Measurements from ENCODE around the gene FRS2. TPM values are rescaled to one million over a fixed set of nuclear protein-coding genes. Genes with fewer than 3 reads are reported as not detected.
A peak's percentile ranks its signal among the peaks of the same experiment; 100 is the strongest.

The FRS2 gene
- total RNA-seq, 5 donors from 2014 or later (not counting 1 experiment from before 2014, with no cell fraction given), result 22.0 to 30.2 (median 26.2) TPM

DNA sequence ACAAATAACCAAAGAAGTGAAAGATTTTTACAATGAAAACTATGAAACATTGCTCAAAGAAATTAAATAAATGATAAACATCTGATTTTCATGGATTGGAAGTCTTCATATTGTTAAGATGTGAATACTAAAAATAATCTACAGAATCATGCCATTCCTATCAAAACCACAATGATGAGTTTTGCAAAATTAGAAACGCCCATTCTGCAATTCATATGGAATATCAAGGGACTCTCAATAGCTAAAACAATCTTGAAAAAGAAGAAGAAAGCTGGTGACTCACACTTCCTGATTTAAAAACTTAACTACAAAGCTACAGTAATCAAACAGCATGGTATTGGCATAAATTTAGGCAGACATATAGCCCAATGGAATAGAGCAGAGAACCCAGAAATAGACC is 74.9 kb downstream of the FRS2 start:
- H3K27me3 Mint-ChIP-seq, result no peaks in the 10 kb centered on the region
- H3K4me3 Mint-ChIP-seq, result no peak overlapping the region
- ATAC-seq (replicated peaks in 1 of 4) (no peak), DNase-seq (no peak)
- Histone ChIP-seq H3K27ac (ENCODE audit: low read length) (no peak overlapping the region), H3K9me3 (peaks cover 3% of the 10 kb centered on the region), H3K4me3 (ENCODE audit: control insufficient read depth in 1 of 2, extremely low read depth in 1 of 2, low read length in 1 of 2) (no peak overlapping the region), H3K36me3 (ENCODE audit: control insufficient read depth in 2 of 2, extremely low read depth in 1 of 2, insufficient read depth in 1 of 2, low read length in 1 of 2) (peaks cover 0 to 4% of the 10 kb centered on the region in 2 donors), H3K4me1 (ENCODE audit: control insufficient read depth in 1 of 2, extremely low read depth in 1 of 2, insufficient read depth in 2 of 2, low read length in 2 of 2) (no peaks in the 10 kb centered on the region), H3K27me3 (replicated peaks in 1 of 2; ENCODE audit: control insufficient read depth in 2 of 2, extremely low read depth in 1 of 2, insufficient read depth in 2 of 2, low read length in 1 of 2) (no peaks in the 10 kb centered on the region)
- peaks cover 19% of the 10 kb centered on the region for H3K36me3 Mint-ChIP-seq
- POLR2A ChIA-PET, result no interaction called here
- CTCF ChIA-PET, result no interaction called here
- H3K27ac Mint-ChIP-seq, result no peak overlapping the region
- no CpG with 5 or more reads among the region's 1 CpG for WGBS (ENCODE audit: insufficient coverage)
- peaks cover 6 to 10% (median 7%) of the 10 kb centered on the region in 3 donors for H3K9me3 Mint-ChIP-seq
- H3K4me1 Mint-ChIP-seq, result peaks cover 0 to 7% (median 0%) of the 10 kb centered on the region in 3 donors

DNA sequence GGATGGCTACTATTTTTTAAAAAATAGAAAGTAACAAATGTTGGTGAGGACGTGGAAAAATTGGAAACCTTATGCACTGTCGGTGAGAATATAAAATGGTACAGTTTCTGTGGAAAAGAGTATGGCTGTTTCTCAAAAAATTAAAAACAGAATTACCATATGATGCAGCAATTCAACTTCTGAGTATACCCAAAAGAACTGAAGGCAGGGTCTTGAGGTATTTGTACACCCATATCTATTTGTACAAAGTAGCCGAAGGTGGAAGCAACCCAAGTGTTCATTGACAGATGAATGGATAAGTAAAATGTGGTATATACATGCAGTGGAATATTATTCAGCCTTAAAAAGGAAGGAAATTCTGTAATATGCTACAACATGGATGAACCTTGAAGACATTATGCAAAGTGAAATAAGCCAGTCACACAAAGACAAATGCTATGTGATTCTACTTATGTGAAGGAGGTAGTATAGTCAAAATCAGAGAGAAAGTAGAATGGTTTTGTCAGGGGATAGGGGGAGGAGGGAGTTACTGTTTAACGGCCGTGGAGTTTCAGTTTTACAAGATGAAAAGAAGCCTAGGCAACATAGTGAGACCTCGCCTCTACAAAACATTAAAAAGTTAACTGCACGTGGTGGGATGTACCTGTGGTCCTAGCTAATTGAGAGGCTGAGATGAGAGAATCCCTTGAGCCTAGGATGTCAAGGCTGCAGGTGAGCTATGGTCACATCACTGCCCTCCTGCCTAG is 76.7 kb downstream of the FRS2 start:
- H3K4me1 Mint-ChIP-seq, result peaks cover 0 to 7% (median 0%) of the 10 kb centered on the region in 3 donors
- CTCF ChIA-PET, result no interaction called here

DNA sequence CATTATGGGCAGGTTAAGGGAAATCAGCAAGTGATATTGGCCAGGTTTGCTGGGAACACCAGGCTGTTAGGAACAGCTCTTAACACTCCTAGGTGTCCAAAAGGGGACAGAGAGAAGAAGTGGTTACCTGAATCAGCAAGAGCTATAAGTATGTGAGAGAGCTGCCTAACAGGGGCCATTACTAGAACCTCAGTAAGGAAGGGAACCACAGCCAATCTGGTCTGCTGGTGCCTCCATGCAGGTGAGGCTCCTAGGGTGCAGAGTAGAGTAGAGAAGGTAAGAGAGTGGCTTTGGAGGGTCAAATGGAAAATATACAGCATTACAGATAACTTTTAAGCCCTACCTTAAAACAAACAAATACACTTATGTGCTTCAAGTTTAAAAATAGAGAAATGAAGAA is 78.5 kb downstream of the FRS2 start:
- Mint-ChIP-seq H3K27ac (peak overlapping the region in 1 of 2 donors; percentile 28), H3K4me3 (no peak overlapping the region), H3K27me3 (no peaks in the 10 kb centered on the region), H3K4me1 (peaks cover 0 to 7% (median 0%) of the 10 kb centered on the region in 3 donors), H3K9me3 (peaks cover under 1 to 4% (median 1%) of the 10 kb centered on the region in 3 donors), H3K36me3 (peaks cover 16% of the 10 kb centered on the region)
- Histone ChIP-seq H3K4me3 (ENCODE audit: control insufficient read depth in 1 of 2, extremely low read depth in 1 of 2, low read length in 1 of 2) (no peak overlapping the region), H3K4me1 (ENCODE audit: control insufficient read depth in 1 of 2, extremely low read depth in 1 of 2, insufficient read depth in 2 of 2, low read length in 2 of 2) (no peaks in the 10 kb centered on the region), H3K27me3 (replicated peaks in 1 of 2; ENCODE audit: control insufficient read depth in 2 of 2, extremely low read depth in 1 of 2, insufficient read depth in 2 of 2, low read length in 1 of 2) (no peaks in the 10 kb centered on the region), H3K27ac (ENCODE audit: low read length) (no peak overlapping the region), H3K36me3 (ENCODE audit: control insufficient read depth in 2 of 2, extremely low read depth in 1 of 2, insufficient read depth in 1 of 2, low read length in 1 of 2) (no peaks in the 10 kb centered on the region), H3K9me3 (no peaks in the 10 kb centered on the region)
- ChIA-PET CTCF (interaction anchor here in 1 of 2 donors (0.6 to 0.9 kb wide), 2 partner anchors 192 to 260 kb away, joined by 3 read pairs; no protein-coding TSS in a partner anchor), POLR2A (no interaction called here)
- DNase-seq, result no peak
- ATAC-seq (replicated peaks in 1 of 4), result no peak

More for the DNA sequence above, 76.7 kb downstream of the FRS2 start:
- ATAC-seq (replicated peaks in 1 of 4) (no peak), DNase-seq (no peak)
- Mint-ChIP-seq H3K36me3 (peaks cover 23% of the 10 kb centered on the region), H3K4me3 (no peak overlapping the region), H3K9me3 (peaks cover 6 to 10% (median 7%) of the 10 kb centered on the region in 3 donors), H3K27me3 (no peaks in the 10 kb centered on the region), H3K27ac (no peak overlapping the region)
- Histone ChIP-seq H3K36me3 (ENCODE audit: control insufficient read depth in 2 of 2, extremely low read depth in 1 of 2, insufficient read depth in 1 of 2, low read length in 1 of 2) (no peaks in the 10 kb centered on the region), H3K27me3 (replicated peaks in 1 of 2; ENCODE audit: control insufficient read depth in 2 of 2, extremely low read depth in 1 of 2, insufficient read depth in 2 of 2, low read length in 1 of 2) (no peaks in the 10 kb centered on the region), H3K9me3 (peaks cover 3% of the 10 kb centered on the region), H3K4me1 (ENCODE audit: control insufficient read depth in 1 of 2, extremely low read depth in 1 of 2, insufficient read depth in 2 of 2, low read length in 2 of 2) (no peaks in the 10 kb centered on the region), H3K27ac (ENCODE audit: low read length) (no peak overlapping the region), H3K4me3 (ENCODE audit: control insufficient read depth in 1 of 2, extremely low read depth in 1 of 2, low read length in 1 of 2) (no peak overlapping the region)
- POLR2A ChIA-PET, result no interaction called here
- 79% methylated on average over 2 of the region's 7 CpGs for WGBS (ENCODE audit: insufficient coverage)

DNA sequence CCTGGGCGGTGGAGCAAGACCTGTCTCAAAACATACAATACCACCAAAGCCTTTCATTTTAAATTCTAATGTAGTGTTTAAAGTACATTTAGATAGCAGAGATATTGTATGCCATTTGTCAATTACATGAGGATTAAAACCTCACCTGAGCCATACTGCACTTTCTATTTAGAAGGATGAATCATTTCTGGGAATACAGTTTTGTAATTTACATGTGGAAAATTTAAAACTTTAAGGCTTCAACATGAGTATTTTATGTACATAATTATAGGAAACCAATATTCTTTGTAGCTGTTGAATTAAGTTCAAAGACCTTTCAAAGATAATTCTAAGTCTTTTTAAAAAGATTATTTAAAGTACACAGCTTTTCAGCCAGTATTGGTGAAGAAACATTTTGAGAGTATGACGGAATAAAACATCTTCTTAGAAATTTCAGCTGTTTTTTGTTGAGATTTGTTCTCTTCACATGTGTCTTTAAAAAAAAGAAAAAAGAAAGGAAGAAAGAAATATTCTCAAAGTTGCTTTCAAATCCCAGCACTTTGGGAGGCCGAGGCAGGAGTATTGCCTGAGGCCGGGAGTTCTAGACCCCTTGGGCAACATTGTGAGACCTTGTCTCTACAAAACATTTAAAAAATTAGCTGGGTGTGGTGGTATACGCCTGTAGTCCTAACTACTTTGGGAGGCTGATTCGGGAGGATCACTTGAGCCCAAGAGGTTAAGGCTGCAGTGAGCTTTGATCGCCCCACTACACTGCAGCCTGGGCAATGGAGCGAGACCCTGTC is 80.6 kb downstream of the FRS2 start:
- Histone ChIP-seq H3K27ac (ENCODE audit: low read length) (no peak overlapping the region), H3K36me3 (ENCODE audit: control insufficient read depth in 2 of 2, extremely low read depth in 1 of 2, insufficient read depth in 1 of 2, low read length in 1 of 2) (no peaks in the 10 kb centered on the region), H3K27me3 (replicated peaks in 1 of 2; ENCODE audit: control insufficient read depth in 2 of 2, extremely low read depth in 1 of 2, insufficient read depth in 2 of 2, low read length in 1 of 2) (no peaks in the 10 kb centered on the region), H3K9me3 (no peaks in the 10 kb centered on the region), H3K4me3 (ENCODE audit: control insufficient read depth in 1 of 2, extremely low read depth in 1 of 2, low read length in 1 of 2) (no peak overlapping the region), H3K4me1 (ENCODE audit: control insufficient read depth in 1 of 2, extremely low read depth in 1 of 2, insufficient read depth in 2 of 2, low read length in 2 of 2) (no peaks in the 10 kb centered on the region)
- H3K27me3 Mint-ChIP-seq, result no peaks in the 10 kb centered on the region
- H3K27ac Mint-ChIP-seq, result no peak overlapping the region
- peaks cover 0 to 7% (median 0%) of the 10 kb centered on the region in 3 donors for H3K4me1 Mint-ChIP-seq
- no CpG with 5 or more reads among the region's 8 CpGs for WGBS (ENCODE audit: insufficient coverage)
- no peaks in the 10 kb centered on the region for H3K9me3 Mint-ChIP-seq
- no peak for ATAC-seq (replicated peaks in 1 of 4)
- ChIA-PET POLR2A (interaction anchor here in 1 of 2 donors (0.6 kb wide), 1 partner anchor 10 kb away, joined by 3 read pairs; no protein-coding TSS in a partner anchor), CTCF (interaction anchor here in 1 of 2 donors (0.6 kb wide), 1 partner anchor 89 kb away, joined by 6 read pairs; no protein-coding TSS in a partner anchor)
- no peak overlapping the region for H3K4me3 Mint-ChIP-seq
- DNase-seq, result no peak
- peaks cover 12% of the 10 kb centered on the region for H3K36me3 Mint-ChIP-seq

DNA sequence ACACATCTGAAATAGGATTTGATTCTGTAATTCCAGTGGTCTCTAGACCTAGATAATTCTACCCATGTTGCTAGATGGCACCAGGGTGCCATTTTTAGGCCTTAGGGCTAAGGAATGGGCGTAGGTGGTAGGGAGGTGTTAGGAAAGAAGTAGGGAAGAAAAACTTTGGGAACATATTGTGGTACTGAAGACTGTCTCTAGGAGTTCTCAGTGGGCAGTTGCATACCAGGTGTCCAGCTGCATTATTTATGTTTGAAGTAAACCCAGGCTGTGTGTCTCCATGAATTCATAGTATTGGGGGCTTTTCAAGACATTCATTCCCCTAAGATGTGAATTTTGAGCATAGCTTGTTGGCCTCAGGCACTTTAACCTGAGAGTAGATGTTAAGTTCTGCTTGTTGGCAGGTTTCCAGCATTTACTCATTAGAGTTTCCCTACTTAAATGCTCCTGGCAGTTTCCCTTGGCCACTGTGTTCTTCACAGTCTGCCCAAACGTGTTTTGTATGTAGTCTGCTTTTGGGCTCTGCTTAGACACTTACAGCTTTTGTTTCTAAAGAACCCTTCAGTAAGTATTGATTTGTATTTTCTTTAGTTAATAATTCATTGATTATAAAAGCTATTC is 83.5 kb downstream of the FRS2 start:
- Histone ChIP-seq H3K4me1 (ENCODE audit: control insufficient read depth in 1 of 2, extremely low read depth in 1 of 2, insufficient read depth in 2 of 2, low read length in 2 of 2) (no peaks in the 10 kb centered on the region), H3K27me3 (replicated peaks in 1 of 2; ENCODE audit: control insufficient read depth in 2 of 2, extremely low read depth in 1 of 2, insufficient read depth in 2 of 2, low read length in 1 of 2) (no peaks in the 10 kb centered on the region), H3K4me3 (ENCODE audit: control insufficient read depth in 1 of 2, extremely low read depth in 1 of 2, low read length in 1 of 2) (no peak overlapping the region), H3K9me3 (no peaks in the 10 kb centered on the region), H3K27ac (ENCODE audit: low read length) (no peak overlapping the region), H3K36me3 (ENCODE audit: control insufficient read depth in 2 of 2, extremely low read depth in 1 of 2, insufficient read depth in 1 of 2, low read length in 1 of 2) (no peaks in the 10 kb centered on the region)
- Mint-ChIP-seq H3K4me3 (no peak overlapping the region), H3K27me3 (no peaks in the 10 kb centered on the region), H3K9me3 (no peaks in the 10 kb centered on the region), H3K36me3 (peaks cover 12% of the 10 kb centered on the region), H3K27ac (no peak overlapping the region), H3K4me1 (peaks cover 0 to 1% (median 0%) of the 10 kb centered on the region in 3 donors)
- POLR2A ChIA-PET, result interaction anchor here (0.7 kb wide), 2 partner anchors 18 to 1600 kb away, joined by 3 to 5 read pairs; no protein-coding TSS in a partner anchor
- WGBS (ENCODE audit: insufficient coverage), result no CpG with 5 or more reads among the region's 2 CpGs
- ATAC-seq (replicated peaks in 1 of 4) (no peak), DNase-seq (no peak)
- CTCF ChIA-PET, result interaction anchor here in 1 of 2 donors (0.9 kb wide), 1 partner anchor 12 kb away, joined by 3 read pairs; no protein-coding TSS in a partner anchor

DNA sequence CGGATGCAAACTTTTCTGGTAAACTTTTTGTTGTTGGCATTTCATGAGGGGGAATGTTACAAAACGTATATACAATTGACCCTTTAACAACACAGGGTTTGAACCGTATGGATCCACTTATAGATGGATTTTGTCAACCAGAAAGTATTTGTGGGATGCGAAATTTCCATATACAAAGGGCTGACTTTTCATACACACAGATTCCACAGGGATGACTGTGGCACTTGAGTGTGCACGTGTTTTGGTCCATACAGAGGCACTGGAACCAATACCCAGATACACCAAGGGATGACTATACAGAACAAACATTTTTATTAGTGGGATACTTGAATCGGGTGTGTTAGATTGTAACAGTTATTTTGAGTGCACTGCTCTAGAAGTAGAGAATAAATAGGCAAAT is 85.3 kb downstream of the FRS2 start:
- Histone ChIP-seq H3K4me3 (ENCODE audit: control insufficient read depth in 1 of 2, extremely low read depth in 1 of 2, low read length in 1 of 2) (no peak overlapping the region), H3K27me3 (replicated peaks in 1 of 2; ENCODE audit: control insufficient read depth in 2 of 2, extremely low read depth in 1 of 2, insufficient read depth in 2 of 2, low read length in 1 of 2) (no peaks in the 10 kb centered on the region), H3K4me1 (ENCODE audit: control insufficient read depth in 1 of 2, extremely low read depth in 1 of 2, insufficient read depth in 2 of 2, low read length in 2 of 2) (no peaks in the 10 kb centered on the region), H3K27ac (ENCODE audit: low read length) (no peak overlapping the region), H3K9me3 (no peaks in the 10 kb centered on the region), H3K36me3 (ENCODE audit: control insufficient read depth in 2 of 2, extremely low read depth in 1 of 2, insufficient read depth in 1 of 2, low read length in 1 of 2) (no peaks in the 10 kb centered on the region)
- peaks cover 0 to 1% (median 0%) of the 10 kb centered on the region in 3 donors for H3K4me1 Mint-ChIP-seq
- POLR2A ChIA-PET, result interaction anchor here in 1 of 2 donors (0.6 kb wide), 1 partner anchor 76 kb away, joined by 11 read pairs; no protein-coding TSS in a partner anchor
- peaks cover 9% of the 10 kb centered on the region for H3K36me3 Mint-ChIP-seq
- H3K27me3 Mint-ChIP-seq, result no peaks in the 10 kb centered on the region
- H3K9me3 Mint-ChIP-seq, result no peaks in the 10 kb centered on the region
- H3K4me3 Mint-ChIP-seq, result no peak overlapping the region
- ATAC-seq (replicated peaks in 1 of 4), result no peak
- CTCF ChIA-PET, result interaction anchor here (0.7 to 1.2 kb wide), 6 partner anchors 17 to 264 kb away, joined by 3 to 6 read pairs (median 4); no protein-coding TSS in a partner anchor
- H3K27ac Mint-ChIP-seq, result no peak overlapping the region
- no CpG with 5 or more reads among the region's 6 CpGs for WGBS (ENCODE audit: insufficient coverage)
- DNase-seq, result no peak

All from T-cell (primary cell).